HG03520 (cell line): Measurements from ENCODE around the gene TRPM5.

Source experiments
- ATAC-seq: cut with Tn5 transposase; IDR thresholded peaks from one replicate; pipeline ENCODE4 v1.9.1; 2021; ENCODE audit warnings: mild to moderate bottlenecking, moderate library complexity; ENCODE audit not compliant: unreplicated experiment

The TRPM5 gene

GRCh38 chr11:2459016-2459725 is 14.9 kb upstream of the TRPM5 start:
- no peak for ATAC-seq

GRCh38 chr11:2458321-2458720 is 14.0 kb upstream of the TRPM5 start:
- ATAC-seq: no peak

GRCh38 chr11:2453436-2453835 is 9.1 kb upstream of the TRPM5 start:
- no peak for ATAC-seq

GRCh38 chr11:2452321-2453012 is 8.2 kb upstream of the TRPM5 start:
- no peak for ATAC-seq

- ATAC-seq: no peak
Measured at GRCh38 chr11:2451916-2452315, 7.6 kb upstream of the TRPM5 start.

GRCh38 chr11:2451336-2451735 is 7.0 kb upstream of the TRPM5 start:
- no peak for ATAC-seq

GRCh38 chr11:2450321-2451041 is 6.2 kb upstream of the TRPM5 start:
- no peak for ATAC-seq

- ATAC-seq: no peak
Measured at GRCh38 chr11:2449548-2450320, 5.4 kb upstream of the TRPM5 start.

GRCh38 chr11:2448661-2449547 is 4.6 kb upstream of the TRPM5 start:
- no peak for ATAC-seq

GRCh38 chr11:2447951-2448650 is 3.8 kb upstream of the TRPM5 start:
- ATAC-seq: no peak

- ATAC-seq: no peak
Measured at GRCh38 chr11:2447253-2447950, 3.1 kb upstream of the TRPM5 start.

GRCh38 chr11:2446590-2447252 is 2.4 kb upstream of the TRPM5 start:
- ATAC-seq: no peak

GRCh38 chr11:2445746-2446551 is 1.6 kb upstream of the TRPM5 start:
- ATAC-seq: no peak

- ATAC-seq: no peak
Measured at GRCh38 chr11:2444821-2445745, 769 bp upstream of the TRPM5 start, which contains the start of gene KCNQ1. TSS of gene KCNQ1 (plus strand) at chr11:2445008. CDS start at chr11:2445099, 91 bp downstream.

- no peak for ATAC-seq
Measured at GRCh38 chr11:2443406-2443805, 908 bp downstream of the TRPM5 start.

GRCh38 chr11:2442589-2442988 is 1.7 kb downstream of the TRPM5 start:
- ATAC-seq: no peak
